Peyer's patch (tissue), 4 donors: ENCODE data around the gene CSNK2A2. TPM values are rescaled to one million over a fixed set of nuclear protein-coding genes. Genes with fewer than 3 reads are reported as not detected.

Experiments
- DNase-seq, 3 donors: peaks; one replicate each; pipeline ENCODE4 v3.0.0-alpha.2; 2017 to 2019
- H3K27ac ChIP-seq, 4 donors: fragments of 200-600 bp; sonication (generic); one replicate each; pipeline ENCODE4 v1.5.1; 2016 to 2019
- H3K27me3 ChIP-seq, 2 donors: fragments of 200-600 bp; sonication (generic); one replicate each; pipeline ENCODE4 v1.5.1; 2019
- H3K36me3 ChIP-seq, 3 donors: fragments of 200-600 bp; sonication (generic); one replicate each; pipeline ENCODE4 v1.5.1; 2016 to 2019
- H3K4me1 ChIP-seq, 4 donors: fragments of 200-600 bp; sonication (generic); one replicate each; pipeline ENCODE4 v1.5.1; 2016 to 2019
- H3K4me3 ChIP-seq, 4 donors: fragments of 200-600 bp; sonication (generic); 1 replicate in 3 of 4; 2 replicates in 1 of 4; pipeline ENCODE4 v1.5.1; 2016 to 2019; ENCODE audit warnings: mild to moderate bottlenecking in 1 of 4
- H3K9me3 ChIP-seq, 4 donors: fragments of 200-600 bp; sonication (generic); one replicate each; pipeline ENCODE4 v1.5.1; 2016 to 2019; ENCODE audit warnings: mild to moderate bottlenecking in 1 of 4
- POLR2A ChIP-seq, 2 donors: fragments of 450-650 bp; IDR thresholded peaks; one replicate each; pipeline ENCODE4 v1.5.1; 2017; ENCODE audit warnings: antibody characterized with exemption in 2 of 2, mild to moderate bottlenecking in 2 of 2, moderate library complexity in 2 of 2
- total RNA-seq, 4 donors: library from RNA; depleted of rRNA; stranded (reverse); fragments of >200 nt; gene quantifications; one replicate each; pipeline ENCODE4 v1.1.0, GENCODE V29; 2016
- TF ChIP-seq, protein P1 (sequence below), 6 experiments: fragments of 450-650 bp in 4 of 6; fragments of 200-600 bp in 2 of 6; sonication (generic) in 1 of 6; IDR thresholded peaks; one replicate each; pipeline ENCODE4 v1.5.1; 2017 to 2019; ENCODE audit warnings: antibody characterized with exemption in 6 of 6, mild to moderate bottlenecking in 3 of 6, moderate library complexity in 1 of 6

The CSNK2A2 gene
- total RNA-seq, 4 donors from 2014 or later = 25.1 to 36.4 (median 29.6) TPM

- no peak for DNase-seq
- Histone ChIP-seq H3K4me3 (no peak overlapping the region), H3K9me3 (no peaks in the 10 kb centered on the region), H3K36me3 (peaks cover 0 to under 1% (median 0%) of the 10 kb centered on the region in 3 donors), H3K27ac (no peak overlapping the region), H3K27me3 (no peaks in the 10 kb centered on the region), H3K4me1 (no peaks in the 10 kb centered on the region)
- TF ChIP-seq, protein P1, sequence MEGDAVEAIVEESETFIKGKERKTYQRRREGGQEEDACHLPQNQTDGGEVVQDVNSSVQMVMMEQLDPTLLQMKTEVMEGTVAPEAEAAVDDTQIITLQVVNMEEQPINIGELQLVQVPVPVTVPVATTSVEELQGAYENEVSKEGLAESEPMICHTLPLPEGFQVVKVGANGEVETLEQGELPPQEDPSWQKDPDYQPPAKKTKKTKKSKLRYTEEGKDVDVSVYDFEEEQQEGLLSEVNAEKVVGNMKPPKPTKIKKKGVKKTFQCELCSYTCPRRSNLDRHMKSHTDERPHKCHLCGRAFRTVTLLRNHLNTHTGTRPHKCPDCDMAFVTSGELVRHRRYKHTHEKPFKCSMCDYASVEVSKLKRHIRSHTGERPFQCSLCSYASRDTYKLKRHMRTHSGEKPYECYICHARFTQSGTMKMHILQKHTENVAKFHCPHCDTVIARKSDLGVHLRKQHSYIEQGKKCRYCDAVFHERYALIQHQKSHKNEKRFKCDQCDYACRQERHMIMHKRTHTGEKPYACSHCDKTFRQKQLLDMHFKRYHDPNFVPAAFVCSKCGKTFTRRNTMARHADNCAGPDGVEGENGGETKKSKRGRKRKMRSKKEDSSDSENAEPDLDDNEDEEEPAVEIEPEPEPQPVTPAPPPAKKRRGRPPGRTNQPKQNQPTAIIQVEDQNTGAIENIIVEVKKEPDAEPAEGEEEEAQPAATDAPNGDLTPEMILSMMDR (IDR thresholded peaks at IDR 0.05) = no peak
- no peak for TF ChIP-seq POLR2A (IDR thresholded peaks at IDR 0.05)
These were observed 42.1 kb downstream of the CSNK2A2 start for GRCh38 chr16:58155839-58156238.

GRCh38 chr16:58154345-58154744 lies 43.6 kb downstream of the CSNK2A2 start:
- TF ChIP-seq, protein P1 (IDR thresholded peaks at IDR 0.05) = no peak
- no peak for TF ChIP-seq POLR2A (IDR thresholded peaks at IDR 0.05)
- H3K9me3 ChIP-seq = no peaks in the 10 kb centered on the region

DNA sequence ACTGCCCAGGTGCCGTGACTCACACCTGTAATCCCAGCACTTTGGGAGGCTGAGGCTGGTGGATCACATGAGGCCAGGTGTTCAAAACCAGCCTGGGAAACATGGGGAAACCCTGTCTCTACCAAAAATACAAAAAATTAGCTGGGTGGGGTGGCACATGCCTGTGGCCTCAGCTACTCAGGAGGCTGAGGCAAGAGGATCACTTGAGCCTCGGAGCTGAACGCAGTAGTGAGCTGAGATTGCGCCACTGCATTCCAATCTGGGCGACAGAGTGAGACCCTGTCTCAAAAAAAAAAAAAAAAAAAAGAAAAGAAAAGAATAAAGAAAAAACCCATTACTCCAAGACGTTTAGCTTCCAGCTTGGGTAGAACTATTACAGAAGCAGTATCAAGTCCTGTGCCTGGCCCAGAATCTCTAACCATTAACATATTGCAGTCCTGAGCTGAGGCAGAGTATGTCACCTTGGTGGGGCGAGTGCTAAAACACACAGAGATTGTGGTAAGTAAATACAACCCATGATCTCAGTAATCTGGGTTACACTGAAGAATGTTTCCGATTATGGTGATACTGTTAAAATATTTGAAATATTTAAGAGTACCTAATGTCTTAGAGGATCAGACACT lies 45.5 kb downstream of the CSNK2A2 start:
- no peak for DNase-seq
- H3K4me1 ChIP-seq = no peaks in the 10 kb centered on the region
- H3K9me3 ChIP-seq = no peaks in the 10 kb centered on the region
- TF ChIP-seq, protein P1 (IDR thresholded peaks at IDR 0.05) = no peak
- no peak for TF ChIP-seq POLR2A (IDR thresholded peaks at IDR 0.05)
- no peak overlapping the region for H3K27ac ChIP-seq
- no peaks in the 10 kb centered on the region for H3K36me3 ChIP-seq
- H3K27me3 ChIP-seq = no peaks in the 10 kb centered on the region
- no peak overlapping the region for H3K4me3 ChIP-seq

More at GRCh38 chr16:58154345-58154744, 43.6 kb downstream of the CSNK2A2 start:
- Histone ChIP-seq H3K4me3 (no peak overlapping the region), H3K4me1 (no peaks in the 10 kb centered on the region), H3K27ac (no peak overlapping the region), H3K27me3 (no peaks in the 10 kb centered on the region), H3K36me3 (no peaks in the 10 kb centered on the region)
- no peak for DNase-seq

DNA sequence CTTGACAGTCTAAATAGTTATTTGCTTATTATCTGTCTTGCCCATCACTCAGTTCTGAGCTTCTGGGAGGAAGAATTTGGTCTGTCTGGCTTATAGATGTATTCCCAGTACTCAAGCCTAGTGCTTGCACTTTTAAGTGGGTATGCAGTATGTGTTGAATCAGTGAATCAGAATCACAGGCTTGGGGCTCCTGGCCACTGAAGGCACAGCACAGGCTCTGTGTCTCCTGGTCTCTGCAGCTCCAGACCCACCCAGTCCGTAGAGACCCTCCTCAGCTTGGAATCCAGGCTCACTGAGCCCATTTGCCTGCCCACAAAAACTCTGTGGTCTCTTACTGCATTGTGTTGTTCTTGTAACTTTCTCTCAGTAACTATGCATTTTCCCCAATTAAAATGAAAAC lies 49.4 kb downstream of the CSNK2A2 start:
- TF ChIP-seq, protein P1 (IDR thresholded peaks at IDR 0.05) = no peak
- no peak for TF ChIP-seq POLR2A (IDR thresholded peaks at IDR 0.05)
- H3K4me1 ChIP-seq = no peaks in the 10 kb centered on the region
- DNase-seq = no peak
- H3K36me3 ChIP-seq = no peaks in the 10 kb centered on the region
- H3K27ac ChIP-seq = no peak overlapping the region
- H3K9me3 ChIP-seq = no peaks in the 10 kb centered on the region
- no peaks in the 10 kb centered on the region for H3K27me3 ChIP-seq
- H3K4me3 ChIP-seq = no peak overlapping the region

GRCh38 chr16:58148099-58148498 lies 49.8 kb downstream of the CSNK2A2 start:
- DNase-seq = no peak
- Histone ChIP-seq H3K27me3 (no peaks in the 10 kb centered on the region), H3K27ac (no peak overlapping the region), H3K36me3 (no peaks in the 10 kb centered on the region), H3K9me3 (no peaks in the 10 kb centered on the region), H3K4me1 (no peaks in the 10 kb centered on the region), H3K4me3 (no peak overlapping the region)
- no peak for TF ChIP-seq POLR2A (IDR thresholded peaks at IDR 0.05)
- TF ChIP-seq, protein P1 (IDR thresholded peaks at IDR 0.05) = no peak
